Vagina (tissue), 2 donors: Measurements from ENCODE around the gene UQCRC1.

Experiments used
- CTCF ChIP-seq, 3 experiments: fragments of 450-650 bp in 2 of 3; fragments of 200-600 bp in 1 of 3; sonication (generic) in 1 of 3; IDR thresholded peaks; one replicate each; pipeline ENCODE4 v1.5.1; 2017 to 2019; ENCODE audit warnings: antibody characterized with exemption in 3 of 3, mild to moderate bottlenecking in 2 of 3, moderate library complexity in 2 of 3
- POLR2A ChIP-seq, 2 donors: fragments of 450-650 bp; IDR thresholded peaks; one replicate each; pipeline ENCODE4 v1.6.1; 2017; ENCODE audit warnings: antibody characterized with exemption in 2 of 2, mild to moderate bottlenecking in 2 of 2, moderate library complexity in 2 of 2

GRCh38 chr3:48565591-48566400 is 43.6 kb downstream of the UQCRC1 start:
- TF ChIP-seq CTCF (IDR thresholded peaks at IDR 0.05): no peak
- TF ChIP-seq POLR2A (IDR thresholded peaks at IDR 0.05): no peak
